WTC11 (cell line): ENCODE results near the gene SHISA6. TPM values are rescaled to one million over a fixed set of nuclear protein-coding genes. Genes with fewer than 3 reads are reported as not detected.

Source experiments
- ATAC-seq: fragments of 200-7000 bp; cut with Tn5 transposase; 2 replicates; pipeline ENCODE4 v1.10.0; 2021; ENCODE audit warnings: mild to moderate bottlenecking, moderate library complexity
- CTCF ChIA-PET: fragments of 300-600 bp; sonication (Branson Sonifier 250); formaldehyde crosslinking; loops from one replicate; lab custom pipeline; 2021; ENCODE audit warnings: antibody characterized with exemption; lab: Charles Lee
- POLR2A ChIA-PET: fragments of 350-600 bp; sonication (Branson Sonifier 250); formaldehyde crosslinking; loops from one replicate; lab custom pipeline; 2021; ENCODE audit warnings: antibody characterized with exemption; lab: Charles Lee
- DNase-seq: peaks from one replicate; pipeline ENCODE4 v3.0.0; 2021; ENCODE audit warnings: low spot score
- H3K27ac Mint-ChIP-seq: 2 replicates; pipeline ENCODE4 v1.8.0; 2021; ENCODE audit warnings: mixed read lengths
- H3K27me3 Mint-ChIP-seq: 2 replicates; pipeline ENCODE4 v1.8.0; 2021; ENCODE audit warnings: low read depth, mild to moderate bottlenecking, moderate library complexity, mixed read lengths
- H3K36me3 Mint-ChIP-seq: 2 replicates; pipeline ENCODE4 v1.8.0; 2021; ENCODE audit warnings: mixed read lengths
- H3K4me1 Mint-ChIP-seq: 2 replicates; pipeline ENCODE4 v1.8.0; 2022; ENCODE audit warnings: mixed read lengths
- H3K4me3 Mint-ChIP-seq: 2 replicates; pipeline ENCODE4 v1.8.0; 2021; ENCODE audit warnings: mild to moderate bottlenecking, moderate library complexity, mixed read lengths
- H3K9me3 Mint-ChIP-seq: 2 replicates; pipeline ENCODE4 v1.8.0; 2021; ENCODE audit warnings: mixed read lengths
- ATF2 ChIP-seq: sonication (generic); formaldehyde crosslinking; IDR thresholded peaks from 2 replicates; pipeline ENCODE4 v1.8.1; 2022; ENCODE audit warnings: low read depth, missing genetic modification reagents, borderline replicate concordance
- CREB1 ChIP-seq: sonication (generic); formaldehyde crosslinking; IDR thresholded peaks from 2 replicates; pipeline ENCODE4 v1.8.0; 2023; ENCODE audit warnings: mild to moderate bottlenecking, missing genetic modification reagents
- CREM ChIP-seq: sonication (generic); formaldehyde crosslinking; IDR thresholded peaks from 2 replicates; pipeline ENCODE4 v1.8.1; 2022; ENCODE audit warnings: mild to moderate bottlenecking, missing genetic modification reagents, moderate library complexity
- EMX1 ChIP-seq: fragments of 250-450 bp; sonication (Bioruptor Pico); IDR thresholded peaks from 2 replicates; pipeline ENCODE4 v1.8.0; 2021; ENCODE audit warnings: mild to moderate bottlenecking
- ERG ChIP-seq: fragments of 250-450 bp; sonication (Bioruptor Pico); IDR thresholded peaks from 2 replicates; pipeline ENCODE4 v1.8.0; 2021; ENCODE audit warnings: mild to moderate bottlenecking
- GRHL2 ChIP-seq: fragments of 250-450 bp; sonication (Bioruptor Pico); IDR thresholded peaks from 2 replicates; pipeline ENCODE4 v1.8.0; 2022; ENCODE audit warnings: mild to moderate bottlenecking, moderate library complexity; ENCODE audit not compliant: insufficient replicate concordance, severe bottlenecking
- JAZF1 ChIP-seq: fragments of 250-450 bp; sonication (Bioruptor Pico); IDR thresholded peaks from 2 replicates; pipeline ENCODE4 v1.9.0; 2021; ENCODE audit warnings: moderate library complexity, mild to moderate bottlenecking, inconsistent platforms
- NFATC4 ChIP-seq: fragments of 250-450 bp; sonication (Bioruptor Pico); IDR thresholded peaks from 2 replicates; pipeline ENCODE4 v1.9.0; 2021; ENCODE audit warnings: mild to moderate bottlenecking
- SP1 ChIP-seq: sonication (generic); formaldehyde crosslinking; conservative IDR thresholded peaks from 2 replicates; pipeline ENCODE4 v1.8.1; 2022; ENCODE audit warnings: missing genetic modification reagents
- USF1 ChIP-seq: sonication (generic); formaldehyde crosslinking; IDR thresholded peaks from 2 replicates; pipeline ENCODE4 v1.8.0; 2022; ENCODE audit warnings: mild to moderate bottlenecking, missing genetic modification reagents
- ZBTB43 ChIP-seq: sonication (generic); formaldehyde crosslinking; IDR thresholded peaks from 2 replicates; pipeline ENCODE4 v1.8.1; 2023; ENCODE audit warnings: mild to moderate bottlenecking, missing genetic modification reagents
- ZNF219 ChIP-seq: sonication (generic); formaldehyde crosslinking; IDR thresholded peaks from 2 replicates; pipeline ENCODE4 v1.8.0; 2023; ENCODE audit warnings: missing genetic modification reagents, mild to moderate bottlenecking, borderline replicate concordance
- ZNF512 ChIP-seq: sonication (generic); formaldehyde crosslinking; IDR thresholded peaks from 2 replicates; pipeline ENCODE4 v1.8.1; 2022; ENCODE audit warnings: missing genetic modification reagents, borderline replicate concordance
- total RNA-seq: library from RNA; stranded (reverse); gene quantifications from 3 replicates; pipeline ENCODE4 v1.2.3, GENCODE V29; 2021
- TF ChIP-seq, protein P1 (sequence below): sonication (generic); formaldehyde crosslinking; IDR thresholded peaks from 2 replicates; pipeline ENCODE4 v1.8.0; 2022; ENCODE audit warnings: mild to moderate bottlenecking, missing genetic modification reagents
- TF ChIP-seq, protein P2 (sequence below): sonication (generic); formaldehyde crosslinking; IDR thresholded peaks from 2 replicates; pipeline ENCODE4 v1.8.1; 2023; ENCODE audit warnings: mild to moderate bottlenecking, missing genetic modification reagents, moderate library complexity
- TF ChIP-seq, protein P3 (sequence below): sonication (generic); formaldehyde crosslinking; IDR thresholded peaks from 2 replicates; pipeline ENCODE4 v1.8.0; 2023; ENCODE audit warnings: mild to moderate bottlenecking, missing genetic modification reagents
- TF ChIP-seq, protein P4 (sequence below): sonication (generic); formaldehyde crosslinking; conservative IDR thresholded peaks from 2 replicates; pipeline ENCODE4 v1.8.1; 2023; ENCODE audit warnings: mild to moderate bottlenecking, low read depth, missing genetic modification reagents, moderate library complexity

SHISA6 gene
- total RNA-seq, 1 experiment from 2014 or later, result 1.1 TPM

GRCh38 chr17:11430751-11431150 lies 189.7 kb downstream of the SHISA6 start:
- Mint-ChIP-seq H3K9me3 (peaks cover 76% of the 10 kb centered on the region), H3K4me3 (no peak overlapping the region), H3K27me3 (peaks cover 5% of the 10 kb centered on the region), H3K4me1 (no peaks in the 10 kb centered on the region), H3K36me3 (peaks cover 56% of the 10 kb centered on the region), H3K27ac (no peak overlapping the region)
- TF ChIP-seq JAZF1 (CRISPR knock-in tag), result no peak
- TF ChIP-seq ZNF219 (CRISPR knock-in tag), result no peak
- TF ChIP-seq, protein P1, sequence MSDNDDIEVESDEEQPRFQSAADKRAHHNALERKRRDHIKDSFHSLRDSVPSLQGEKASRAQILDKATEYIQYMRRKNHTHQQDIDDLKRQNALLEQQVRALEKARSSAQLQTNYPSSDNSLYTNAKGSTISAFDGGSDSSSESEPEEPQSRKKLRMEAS (CRISPR knock-in tag), result no peak
- no peak for TF ChIP-seq EMX1 (CRISPR knock-in tag)
- TF ChIP-seq NFATC4, result no peak
- no peak for TF ChIP-seq ERG (CRISPR knock-in tag)
- TF ChIP-seq ZNF512 (CRISPR knock-in tag), result no peak
- CTCF ChIA-PET, result no interaction called here
- DNase-seq (no peak), ATAC-seq (no peak)
- POLR2A ChIA-PET, result no interaction called here

DNA sequence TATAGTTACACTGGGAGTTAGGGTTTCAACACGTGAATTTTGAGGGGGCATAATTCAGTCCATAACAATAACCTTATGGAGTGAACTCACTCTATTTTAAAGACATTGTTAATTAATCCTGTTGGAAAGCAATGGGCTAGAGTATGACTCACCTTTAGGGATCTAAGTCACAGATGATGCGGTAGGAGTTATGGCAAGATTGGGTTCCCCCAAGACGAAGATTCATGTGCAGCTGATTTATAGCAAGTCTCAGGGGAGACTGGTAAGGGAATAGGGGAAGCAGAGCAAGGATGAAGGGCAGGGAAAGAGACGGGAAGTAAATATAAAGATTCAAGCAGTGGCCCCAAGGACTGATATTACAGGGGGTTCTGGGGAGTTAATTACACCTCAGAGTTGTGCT lies 197.7 kb downstream of the SHISA6 start:
- no peak for ATAC-seq
- ChIA-PET CTCF (no interaction called here), POLR2A (no interaction called here)
- H3K36me3 Mint-ChIP-seq, result peaks cover 62% of the 10 kb centered on the region
- H3K9me3 Mint-ChIP-seq, result peaks cover 83% of the 10 kb centered on the region
- TF ChIP-seq ZBTB43 (CRISPR knock-in tag) (no peak), SP1 (CRISPR knock-in tag) (no peak), ZNF512 (CRISPR knock-in tag) (no peak), ATF2 (CRISPR knock-in tag) (no peak), CREB1 (CRISPR knock-in tag) (no peak), ZNF219 (CRISPR knock-in tag) (no peak), GRHL2 (CRISPR knock-in tag) (no peak), EMX1 (CRISPR knock-in tag) (no peak), USF1 (no peak), CREM (CRISPR knock-in tag) (no peak)
- TF ChIP-seq, protein P2, sequence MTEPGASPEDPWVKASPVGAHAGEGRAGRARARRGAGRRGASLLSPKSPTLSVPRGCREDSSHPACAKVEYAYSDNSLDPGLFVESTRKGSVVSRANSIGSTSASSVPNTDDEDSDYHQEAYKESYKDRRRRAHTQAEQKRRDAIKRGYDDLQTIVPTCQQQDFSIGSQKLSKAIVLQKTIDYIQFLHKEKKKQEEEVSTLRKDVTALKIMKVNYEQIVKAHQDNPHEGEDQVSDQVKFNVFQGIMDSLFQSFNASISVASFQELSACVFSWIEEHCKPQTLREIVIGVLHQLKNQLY (CRISPR knock-in tag), result no peak
- TF ChIP-seq, protein P3, sequence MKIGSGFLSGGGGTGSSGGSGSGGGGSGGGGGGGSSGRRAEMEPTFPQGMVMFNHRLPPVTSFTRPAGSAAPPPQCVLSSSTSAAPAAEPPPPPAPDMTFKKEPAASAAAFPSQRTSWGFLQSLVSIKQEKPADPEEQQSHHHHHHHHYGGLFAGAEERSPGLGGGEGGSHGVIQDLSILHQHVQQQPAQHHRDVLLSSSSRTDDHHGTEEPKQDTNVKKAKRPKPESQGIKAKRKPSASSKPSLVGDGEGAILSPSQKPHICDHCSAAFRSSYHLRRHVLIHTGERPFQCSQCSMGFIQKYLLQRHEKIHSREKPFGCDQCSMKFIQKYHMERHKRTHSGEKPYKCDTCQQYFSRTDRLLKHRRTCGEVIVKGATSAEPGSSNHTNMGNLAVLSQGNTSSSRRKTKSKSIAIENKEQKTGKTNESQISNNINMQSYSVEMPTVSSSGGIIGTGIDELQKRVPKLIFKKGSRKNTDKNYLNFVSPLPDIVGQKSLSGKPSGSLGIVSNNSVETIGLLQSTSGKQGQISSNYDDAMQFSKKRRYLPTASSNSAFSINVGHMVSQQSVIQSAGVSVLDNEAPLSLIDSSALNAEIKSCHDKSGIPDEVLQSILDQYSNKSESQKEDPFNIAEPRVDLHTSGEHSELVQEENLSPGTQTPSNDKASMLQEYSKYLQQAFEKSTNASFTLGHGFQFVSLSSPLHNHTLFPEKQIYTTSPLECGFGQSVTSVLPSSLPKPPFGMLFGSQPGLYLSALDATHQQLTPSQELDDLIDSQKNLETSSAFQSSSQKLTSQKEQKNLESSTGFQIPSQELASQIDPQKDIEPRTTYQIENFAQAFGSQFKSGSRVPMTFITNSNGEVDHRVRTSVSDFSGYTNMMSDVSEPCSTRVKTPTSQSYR (CRISPR knock-in tag), result no peak
- TF ChIP-seq, protein P4, sequence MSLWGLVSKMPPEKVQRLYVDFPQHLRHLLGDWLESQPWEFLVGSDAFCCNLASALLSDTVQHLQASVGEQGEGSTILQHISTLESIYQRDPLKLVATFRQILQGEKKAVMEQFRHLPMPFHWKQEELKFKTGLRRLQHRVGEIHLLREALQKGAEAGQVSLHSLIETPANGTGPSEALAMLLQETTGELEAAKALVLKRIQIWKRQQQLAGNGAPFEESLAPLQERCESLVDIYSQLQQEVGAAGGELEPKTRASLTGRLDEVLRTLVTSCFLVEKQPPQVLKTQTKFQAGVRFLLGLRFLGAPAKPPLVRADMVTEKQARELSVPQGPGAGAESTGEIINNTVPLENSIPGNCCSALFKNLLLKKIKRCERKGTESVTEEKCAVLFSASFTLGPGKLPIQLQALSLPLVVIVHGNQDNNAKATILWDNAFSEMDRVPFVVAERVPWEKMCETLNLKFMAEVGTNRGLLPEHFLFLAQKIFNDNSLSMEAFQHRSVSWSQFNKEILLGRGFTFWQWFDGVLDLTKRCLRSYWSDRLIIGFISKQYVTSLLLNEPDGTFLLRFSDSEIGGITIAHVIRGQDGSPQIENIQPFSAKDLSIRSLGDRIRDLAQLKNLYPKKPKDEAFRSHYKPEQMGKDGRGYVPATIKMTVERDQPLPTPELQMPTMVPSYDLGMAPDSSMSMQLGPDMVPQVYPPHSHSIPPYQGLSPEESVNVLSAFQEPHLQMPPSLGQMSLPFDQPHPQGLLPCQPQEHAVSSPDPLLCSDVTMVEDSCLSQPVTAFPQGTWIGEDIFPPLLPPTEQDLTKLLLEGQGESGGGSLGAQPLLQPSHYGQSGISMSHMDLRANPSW (CRISPR knock-in tag), result no peak
- DNase-seq, result no peak
- H3K27me3 Mint-ChIP-seq, result peaks cover 8% of the 10 kb centered on the region; the same call in 1 of the 2 replicates
- H3K27ac Mint-ChIP-seq, result no peak overlapping the region
- H3K4me3 Mint-ChIP-seq, result no peak overlapping the region
- no peaks in the 10 kb centered on the region for H3K4me1 Mint-ChIP-seq
